HepG2 (cell line): ENCODE results near the gene P2RX5. TPM values are rescaled to one million over a fixed set of nuclear protein-coding genes. Genes with fewer than 3 reads are reported as not detected.

Experiments
- GMEB2 ChIP-seq: IDR thresholded peaks from 2 replicates; pipeline ENCODE4 v1.6.1; 2016; ENCODE audit warnings: missing biosample characterization, missing genetic modification reagents, low read depth
- HNRNPH1 ChIP-seq: fragments of 200-400 bp; formaldehyde crosslinking; optimal IDR thresholded peaks from 2 replicates; pipeline ENCODE3; 2017; ENCODE audit warnings: mild to moderate bottlenecking, low read depth, low read length
- JUN ChIP-seq: sonication (generic); formaldehyde crosslinking; IDR thresholded peaks from 2 replicates; pipeline ENCODE4 v1.4.0; 2020; ENCODE audit warnings: mild to moderate bottlenecking, missing genetic modification reagents
- KDM1A ChIP-seq: IDR thresholded peaks from 2 replicates; pipeline ENCODE4 v1.6.1; 2016; ENCODE audit warnings: missing compliant biosample characterization
- KDM5A ChIP-seq: fragments of 200-600 bp; sonication (generic); IDR thresholded peaks from 2 replicates; pipeline ENCODE4 v1.7.0; 2018; ENCODE audit warnings: antibody characterized with exemption, mild to moderate bottlenecking, low read length, borderline replicate concordance
- NFRKB ChIP-seq: fragments of 450-650 bp; IDR thresholded peaks from 2 replicates; pipeline ENCODE4 v1.6.1; 2017
- PHF20 ChIP-seq: sonication (generic); formaldehyde crosslinking; IDR thresholded peaks from 2 replicates; pipeline ENCODE4 v1.5.0; 2020; ENCODE audit warnings: mild to moderate bottlenecking, missing genetic modification reagents
- PLSCR1 ChIP-seq: sonication (generic); formaldehyde crosslinking; IDR thresholded peaks from 2 replicates; pipeline ENCODE4 v1.5.0; 2020; ENCODE audit warnings: missing genetic modification reagents, mild to moderate bottlenecking, borderline replicate concordance
- PRDM4 ChIP-seq: sonication (generic); formaldehyde crosslinking; IDR thresholded peaks from 2 replicates; pipeline ENCODE4 v1.9.0; 2021; ENCODE audit warnings: missing genetic modification reagents, borderline replicate concordance
- SP140L ChIP-seq: sonication (generic); formaldehyde crosslinking; IDR thresholded peaks from 2 replicates; pipeline ENCODE4 v1.4.0; 2020; ENCODE audit warnings: missing genetic modification reagents, borderline replicate concordance
- SSRP1 ChIP-seq: IDR thresholded peaks from 2 replicates; pipeline ENCODE4 v1.6.1; 2016; ENCODE audit warnings: control low read depth
- STAG1 ChIP-seq: sonication (generic); formaldehyde crosslinking; IDR thresholded peaks from 2 replicates; pipeline ENCODE4 v1.4.0; 2020; ENCODE audit warnings: missing genetic modification reagents
- TBL1XR1 ChIP-seq: fragments of 150-350 bp; IDR thresholded peaks from 2 replicates; pipeline ENCODE4 v1.6.1; 2014; ENCODE audit warnings: borderline replicate concordance, low read length; ENCODE audit not compliant: partially characterized antibody
- ZFP62 ChIP-seq: sonication (generic); formaldehyde crosslinking; IDR thresholded peaks from 2 replicates; pipeline ENCODE4 v1.4.0; 2020; ENCODE audit warnings: missing genetic modification reagents
- ZKSCAN5 ChIP-seq: sonication (generic); formaldehyde crosslinking; IDR thresholded peaks from 2 replicates; pipeline ENCODE4 v1.5.1; 2020; ENCODE audit warnings: mild to moderate bottlenecking, missing genetic modification reagents
- ZNF33B ChIP-seq: sonication (generic); formaldehyde crosslinking; IDR thresholded peaks from 2 replicates; pipeline ENCODE4 v1.5.1; 2020; ENCODE audit warnings: mild to moderate bottlenecking, missing genetic modification reagents
- ZNF431 ChIP-seq: sonication (generic); formaldehyde crosslinking; IDR thresholded peaks from 2 replicates; pipeline ENCODE4 v1.9.0; 2022; ENCODE audit warnings: missing genetic modification reagents, low read depth, mild to moderate bottlenecking, borderline replicate concordance
- ZNF557 ChIP-seq: sonication (generic); formaldehyde crosslinking; IDR thresholded peaks from 2 replicates; pipeline ENCODE4 v1.4.0; 2020; ENCODE audit warnings: missing genetic modification reagents
- ZNF777 ChIP-seq: sonication (generic); formaldehyde crosslinking; IDR thresholded peaks from 2 replicates; pipeline ENCODE4 v1.4.0; 2020; ENCODE audit warnings: missing genetic modification reagents
- ZNF83 ChIP-seq: sonication (generic); formaldehyde crosslinking; IDR thresholded peaks from 2 replicates; pipeline ENCODE4 v1.4.0; 2020; ENCODE audit warnings: missing genetic modification reagents, mild to moderate bottlenecking, borderline replicate concordance
- polyA plus RNA-seq, 8 experiments: library from polyadenylated mRNA; depleted of rRNA in 3 of 8; stranded (reverse) in 7 of 8; unstranded in 1 of 8; fragments of >200 nt; fragmentation: Illumina TruSeq in 4 of 8; extraction: Trizol in 4 of 8; gene quantifications; 2 replicates each; pipeline versions ENCODE4 v1.2.1 to v1.2.3, GENCODE V29; 2011 to 2016; ENCODE audit warnings: low read depth in 4 of 8, missing spikeins in 1 of 8, mixed read lengths in 1 of 8; ENCODE audit not compliant: insufficient read depth in 1 of 8
- total RNA-seq, 5 experiments: library from RNA; depleted of rRNA; stranded (reverse); fragments of >200 nt; fragmentation: Illumina TruSeq; extraction: Trizol; gene quantifications; 2 replicates each; pipeline ENCODE4 v1.2.3, GENCODE V29; 2016; ENCODE audit warnings: low read depth in 1 of 5
- TF ChIP-seq, protein P1 (sequence below): sonication (generic); IDR thresholded peaks from 2 replicates; pipeline ENCODE4 v1.6.1; 2016; ENCODE audit warnings: low read depth, borderline replicate concordance
- TF ChIP-seq, protein P2 (sequence below): sonication (generic); formaldehyde crosslinking; IDR thresholded peaks from 2 replicates; pipeline ENCODE4 v1.5.0; 2020; ENCODE audit warnings: missing genetic modification reagents
- TF ChIP-seq, protein P3 (sequence below): sonication (generic); formaldehyde crosslinking; IDR thresholded peaks from 2 replicates; pipeline ENCODE4 v1.5.0; 2020; ENCODE audit warnings: missing genetic modification reagents

Gene P2RX5
- total and polyA plus RNA-seq, 2 of the 13 experiments (the other 11 are each of a cell fraction or from before 2014, with no cell fraction given) = 0.95 to 1.7 TPM

- no peak for TF ChIP-seq ZFP62 (CRISPR knock-in tag)
- no peak for TF ChIP-seq SSRP1 (CRISPR knock-in tag)
- TF ChIP-seq ZNF431 = no peak
- TF ChIP-seq JUN (CRISPR knock-in tag) = 0 out of 2 replicates have a peak, but pooled peaks have one; percentile 15
- no peak for TF ChIP-seq NFRKB
- peak; percentile 1; the same call in 1 of the 2 replicates for TF ChIP-seq PHF20 (CRISPR knock-in tag)
- TF ChIP-seq, protein P1, sequence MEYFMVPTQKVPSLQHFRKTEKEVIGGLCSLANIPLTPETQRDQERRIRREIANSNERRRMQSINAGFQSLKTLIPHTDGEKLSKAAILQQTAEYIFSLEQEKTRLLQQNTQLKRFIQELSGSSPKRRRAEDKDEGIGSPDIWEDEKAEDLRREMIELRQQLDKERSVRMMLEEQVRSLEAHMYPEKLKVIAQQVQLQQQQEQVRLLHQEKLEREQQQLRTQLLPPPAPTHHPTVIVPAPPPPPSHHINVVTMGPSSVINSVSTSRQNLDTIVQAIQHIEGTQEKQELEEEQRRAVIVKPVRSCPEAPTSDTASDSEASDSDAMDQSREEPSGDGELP = no peak
- TF ChIP-seq, protein P2, sequence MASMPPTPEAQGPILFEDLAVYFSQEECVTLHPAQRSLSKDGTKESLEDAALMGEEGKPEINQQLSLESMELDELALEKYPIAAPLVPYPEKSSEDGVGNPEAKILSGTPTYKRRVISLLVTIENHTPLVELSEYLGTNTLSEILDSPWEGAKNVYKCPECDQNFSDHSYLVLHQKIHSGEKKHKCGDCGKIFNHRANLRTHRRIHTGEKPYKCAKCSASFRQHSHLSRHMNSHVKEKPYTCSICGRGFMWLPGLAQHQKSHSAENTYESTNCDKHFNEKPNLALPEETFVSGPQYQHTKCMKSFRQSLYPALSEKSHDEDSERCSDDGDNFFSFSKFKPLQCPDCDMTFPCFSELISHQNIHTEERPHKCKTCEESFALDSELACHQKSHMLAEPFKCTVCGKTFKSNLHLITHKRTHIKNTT = no peak
- peak; percentile 45 for TF ChIP-seq ZNF777 (CRISPR knock-in tag)
- TF ChIP-seq KDM5A = peak; percentile 29; the same call in 1 of the 2 replicates
- TF ChIP-seq PRDM4 (CRISPR knock-in tag) = 0 out of 2 replicates have a peak, but pooled peaks have one; percentile 6
- no peak for TF ChIP-seq SP140L (CRISPR knock-in tag)
- TF ChIP-seq GMEB2 = no peak
- TF ChIP-seq PLSCR1 (CRISPR knock-in tag) = no peak
- TF ChIP-seq TBL1XR1 = no peak
- no peak for TF ChIP-seq KDM1A
- TF ChIP-seq, protein P3, sequence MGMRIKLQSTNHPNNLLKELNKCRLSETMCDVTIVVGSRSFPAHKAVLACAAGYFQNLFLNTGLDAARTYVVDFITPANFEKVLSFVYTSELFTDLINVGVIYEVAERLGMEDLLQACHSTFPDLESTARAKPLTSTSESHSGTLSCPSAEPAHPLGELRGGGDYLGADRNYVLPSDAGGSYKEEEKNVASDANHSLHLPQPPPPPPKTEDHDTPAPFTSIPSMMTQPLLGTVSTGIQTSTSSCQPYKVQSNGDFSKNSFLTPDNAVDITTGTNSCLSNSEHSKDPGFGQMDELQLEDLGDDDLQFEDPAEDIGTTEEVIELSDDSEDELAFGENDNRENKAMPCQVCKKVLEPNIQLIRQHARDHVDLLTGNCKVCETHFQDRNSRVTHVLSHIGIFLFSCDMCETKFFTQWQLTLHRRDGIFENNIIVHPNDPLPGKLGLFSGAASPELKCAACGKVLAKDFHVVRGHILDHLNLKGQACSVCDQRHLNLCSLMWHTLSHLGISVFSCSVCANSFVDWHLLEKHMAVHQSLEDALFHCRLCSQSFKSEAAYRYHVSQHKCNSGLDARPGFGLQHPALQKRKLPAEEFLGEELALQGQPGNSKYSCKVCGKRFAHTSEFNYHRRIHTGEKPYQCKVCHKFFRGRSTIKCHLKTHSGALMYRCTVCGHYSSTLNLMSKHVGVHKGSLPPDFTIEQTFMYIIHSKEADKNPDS = 0 out of 2 replicates have a peak, but pooled peaks have one; percentile 21
- TF ChIP-seq ZNF557 = no peak
- no peak for TF ChIP-seq ZKSCAN5 (CRISPR knock-in tag)
- no peak for TF ChIP-seq HNRNPH1
- TF ChIP-seq ZNF83 (CRISPR knock-in tag) = 0 out of 2 replicates have a peak, but pooled peaks have one; percentile 14
- no peak for TF ChIP-seq STAG1 (CRISPR knock-in tag)
- TF ChIP-seq ZNF33B (CRISPR knock-in tag) = no peak
These were observed 26.9 kb downstream of the P2RX5 start (continued) for GRCh38 chr17:3669085-3669347.
